DND-41 (cell line): ENCODE data around the gene FUBP1.

Experiments used
- ATAC-seq: fragments of 200-7000 bp; cut with Tn5 transposase; 3 replicates; pipeline ENCODE4 v1.9.1; 2021; ENCODE audit warnings: low read depth; ENCODE audit not compliant: insufficient read depth
- DNase-seq: peaks from one replicate; pipeline ENCODE4 v3.0.0-alpha.2; 2020
- H2AFZ ChIP-seq: 2 replicates; pipeline ENCODE4 v1.6.0; 2012; ENCODE audit warnings: low read depth, low read length
- H3K27ac ChIP-seq: 2 replicates; pipeline ENCODE4 v1.5.1; 2012; ENCODE audit warnings: low read length, inconsistent platforms
- H3K27me3 ChIP-seq: fragments of 200-600 bp; sonication (generic); 2 replicates; pipeline ENCODE4 v1.6.0; 2012; ENCODE audit warnings: low read length, mild to moderate bottlenecking, inconsistent platforms; ENCODE audit not compliant: insufficient read depth, poor library complexity
- H3K36me3 ChIP-seq: 2 replicates; pipeline ENCODE4 v1.5.1; 2012; ENCODE audit warnings: low read length, inconsistent platforms; ENCODE audit not compliant: insufficient read depth
- H3K4me1 ChIP-seq: 2 replicates; pipeline ENCODE4 v1.5.1; 2012; ENCODE audit warnings: mild to moderate bottlenecking, low read length; ENCODE audit not compliant: insufficient read depth
- H3K4me2 ChIP-seq: 2 replicates; pipeline ENCODE4 v1.6.0; 2012; ENCODE audit warnings: mild to moderate bottlenecking, moderate library complexity, low read length, inconsistent platforms; ENCODE audit not compliant: insufficient read depth
- H3K4me3 ChIP-seq, 2 experiments: fragments of 200-600 bp in 1 of 2; shearing (Covaris generic) in 1 of 2; 2 replicates each; pipeline ENCODE4 v1.5.1; 2012 to 2016; ENCODE audit warnings: inconsistent platforms in 2 of 2, low read length in 2 of 2, mild to moderate bottlenecking in 2 of 2, low read depth in 1 of 2, moderate library complexity in 1 of 2
- H3K79me2 ChIP-seq: 2 replicates; pipeline ENCODE4 v1.6.0; 2012; ENCODE audit warnings: low read length, inconsistent platforms; ENCODE audit not compliant: insufficient read depth
- H3K9ac ChIP-seq: 2 replicates; pipeline ENCODE4 v1.6.0; 2012; ENCODE audit warnings: low read depth, mild to moderate bottlenecking, inconsistent platforms, low read length, moderate library complexity
- H3K9me3 ChIP-seq: 2 replicates; pipeline ENCODE4 v1.5.1; 2012; ENCODE audit warnings: low read length, moderate library complexity, mild to moderate bottlenecking, inconsistent platforms; ENCODE audit not compliant: insufficient read depth, severe bottlenecking
- H4K20me1 ChIP-seq: 2 replicates; pipeline ENCODE4 v1.6.0; 2012; ENCODE audit warnings: low read length; ENCODE audit not compliant: insufficient read depth
- EZH2 ChIP-seq: IDR thresholded peaks from 3 replicates; pipeline ENCODE4 v1.6.1; 2012; ENCODE audit warnings: borderline replicate concordance, low read depth, mild to moderate bottlenecking, moderate library complexity, low read length, inconsistent platforms; ENCODE audit not compliant: severe bottlenecking
- TF ChIP-seq, protein P1 (sequence below): IDR thresholded peaks from 2 replicates; pipeline ENCODE4 v1.5.1; 2012; ENCODE audit warnings: borderline replicate concordance, low read length, moderate library complexity, mild to moderate bottlenecking; ENCODE audit not compliant: poor library complexity, severe bottlenecking; ENCODE audit errors: extremely low read depth

FUBP1 gene

DNA sequence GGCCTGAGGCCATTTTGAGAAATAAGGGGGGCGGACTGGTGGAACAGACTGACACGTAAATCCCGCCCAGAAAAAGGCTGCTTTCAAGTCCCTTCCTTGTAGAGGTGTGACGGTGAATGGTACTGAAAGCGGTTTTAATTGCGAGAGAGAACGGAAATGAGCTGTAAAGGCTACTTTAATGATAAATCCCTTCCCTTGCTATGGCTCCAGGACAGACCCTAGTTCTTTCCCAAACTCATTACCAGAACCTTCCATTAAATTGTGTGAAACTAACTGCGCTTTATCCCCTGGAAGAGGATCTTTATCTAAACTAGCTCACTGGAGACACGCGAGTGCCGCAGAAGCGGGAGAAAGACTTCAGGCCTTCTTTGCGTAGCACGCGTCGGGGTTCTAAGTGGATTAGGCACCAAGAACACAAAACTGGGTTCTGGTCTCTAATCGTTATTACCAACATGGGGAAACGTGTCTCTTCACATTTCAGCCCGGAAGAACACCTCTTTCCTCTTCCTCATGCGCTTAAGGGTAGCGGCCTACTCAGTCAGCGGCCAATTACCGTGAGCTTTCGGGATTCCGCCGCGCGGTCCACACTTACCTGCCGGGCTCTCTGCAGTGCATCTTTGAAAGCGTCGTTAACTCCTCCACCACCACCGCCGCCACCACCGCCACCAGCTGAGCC, 441 bp downstream of the FUBP1 start:
- H2AFZ ChIP-seq = peak overlapping the region; percentile 71
- peaks cover 57% of the 10 kb centered on the region for H3K4me1 ChIP-seq
- DNase-seq (peak; percentile 86), ATAC-seq (peak; percentile 69)
- H3K4me3 ChIP-seq = peak overlapping the region; percentile 56 to 65; a peak in 3 of 4 replicates
- peak overlapping the region; percentile 99 for H3K27ac ChIP-seq
- no peaks in the 10 kb centered on the region for H3K9me3 ChIP-seq
- peaks cover 44% of the 10 kb centered on the region for H4K20me1 ChIP-seq
- H3K9ac ChIP-seq = peak overlapping the region; percentile 74
- peak overlapping the region; percentile 78 for H3K4me2 ChIP-seq
- no peaks in the 10 kb centered on the region for H3K27me3 ChIP-seq
- TF ChIP-seq, protein P1, sequence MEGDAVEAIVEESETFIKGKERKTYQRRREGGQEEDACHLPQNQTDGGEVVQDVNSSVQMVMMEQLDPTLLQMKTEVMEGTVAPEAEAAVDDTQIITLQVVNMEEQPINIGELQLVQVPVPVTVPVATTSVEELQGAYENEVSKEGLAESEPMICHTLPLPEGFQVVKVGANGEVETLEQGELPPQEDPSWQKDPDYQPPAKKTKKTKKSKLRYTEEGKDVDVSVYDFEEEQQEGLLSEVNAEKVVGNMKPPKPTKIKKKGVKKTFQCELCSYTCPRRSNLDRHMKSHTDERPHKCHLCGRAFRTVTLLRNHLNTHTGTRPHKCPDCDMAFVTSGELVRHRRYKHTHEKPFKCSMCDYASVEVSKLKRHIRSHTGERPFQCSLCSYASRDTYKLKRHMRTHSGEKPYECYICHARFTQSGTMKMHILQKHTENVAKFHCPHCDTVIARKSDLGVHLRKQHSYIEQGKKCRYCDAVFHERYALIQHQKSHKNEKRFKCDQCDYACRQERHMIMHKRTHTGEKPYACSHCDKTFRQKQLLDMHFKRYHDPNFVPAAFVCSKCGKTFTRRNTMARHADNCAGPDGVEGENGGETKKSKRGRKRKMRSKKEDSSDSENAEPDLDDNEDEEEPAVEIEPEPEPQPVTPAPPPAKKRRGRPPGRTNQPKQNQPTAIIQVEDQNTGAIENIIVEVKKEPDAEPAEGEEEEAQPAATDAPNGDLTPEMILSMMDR = no peak
- TF ChIP-seq EZH2 = no peak
- peaks cover 93% of the 10 kb centered on the region for H3K79me2 ChIP-seq
- H3K36me3 ChIP-seq = peaks cover 43% of the 10 kb centered on the region

DNA sequence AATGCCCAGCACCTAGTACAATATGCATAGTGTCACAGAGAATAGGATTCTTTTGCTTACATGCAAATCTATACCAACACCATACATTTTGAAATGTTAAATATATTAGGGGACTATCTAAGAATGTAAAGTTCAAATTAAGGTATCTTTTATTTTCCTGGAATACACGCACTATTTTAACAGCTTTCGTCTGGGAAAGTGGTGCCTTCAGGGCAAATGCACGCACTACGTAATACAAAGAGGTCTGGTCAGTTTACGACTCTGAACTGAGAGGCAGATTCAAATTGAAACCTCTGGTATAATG, 931 bp downstream of the FUBP1 start:
- Histone ChIP-seq H3K4me2 (peak overlapping the region; percentile 78), H3K27me3 (no peaks in the 10 kb centered on the region), H4K20me1 (peaks cover 47% of the 10 kb centered on the region), H3K27ac (peak overlapping the region; percentile 99), H3K79me2 (peaks cover 98% of the 10 kb centered on the region), H3K9ac (peak overlapping the region; percentile 74), H3K4me3 (peak overlapping the region; percentile 56 to 65), H3K4me1 (peaks cover 58% of the 10 kb centered on the region), H3K36me3 (peaks cover 44% of the 10 kb centered on the region), H2AFZ (no peak overlapping the region), H3K9me3 (no peaks in the 10 kb centered on the region)
- DNase-seq = no peak
- no peak for ATAC-seq
- TF ChIP-seq, protein P1 = no peak
- TF ChIP-seq EZH2 = no peak

DNA sequence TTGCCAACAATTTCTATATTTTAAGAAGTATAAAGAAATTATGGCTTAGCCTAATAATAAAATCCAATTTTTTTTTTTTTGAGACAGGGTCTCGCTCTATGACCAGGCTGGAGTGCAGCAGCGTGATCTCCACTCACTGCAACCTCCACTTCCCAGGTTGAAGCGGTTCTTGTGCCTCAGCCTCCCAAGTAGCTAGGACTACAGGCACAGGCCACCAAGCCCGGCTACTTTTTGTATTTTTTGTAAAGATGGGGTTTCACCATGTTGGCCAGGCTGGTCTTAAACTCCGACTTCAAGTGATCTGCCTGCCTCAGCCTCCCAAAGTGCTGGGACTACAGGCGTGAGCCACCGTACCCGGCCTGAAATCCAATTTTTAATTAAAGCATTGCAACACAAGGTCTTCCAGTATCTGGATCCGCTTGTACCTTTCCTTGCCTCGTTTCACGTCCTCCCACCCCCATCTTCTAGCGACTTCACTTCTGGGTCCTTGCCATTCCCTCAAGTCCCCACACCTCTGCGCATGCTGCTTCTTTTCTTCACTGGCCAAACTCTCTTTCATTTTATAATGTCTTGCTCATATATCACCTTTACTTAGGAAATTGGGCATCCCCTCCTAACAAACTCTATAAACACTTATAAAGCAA, 2.3 kb downstream of the FUBP1 start:
- no peaks in the 10 kb centered on the region for H3K27me3 ChIP-seq
- no peak for TF ChIP-seq EZH2
- TF ChIP-seq, protein P1 = no peak
- peak overlapping the region; percentile 74 for H3K9ac ChIP-seq
- peak overlapping the region; percentile 78 for H3K4me2 ChIP-seq
- H4K20me1 ChIP-seq = peaks cover 59% of the 10 kb centered on the region
- DNase-seq = no peak
- peaks cover 56% of the 10 kb centered on the region for H3K36me3 ChIP-seq
- H3K4me3 ChIP-seq = peak overlapping the region; percentile 56 to 65; a peak in 3 of 4 replicates
- no peak for ATAC-seq
- H3K4me1 ChIP-seq = peaks cover 64% of the 10 kb centered on the region
- H2AFZ ChIP-seq = no peak overlapping the region
- peaks cover 98% of the 10 kb centered on the region for H3K79me2 ChIP-seq
- H3K27ac ChIP-seq = peak overlapping the region; percentile 99
- H3K9me3 ChIP-seq = no peaks in the 10 kb centered on the region
